ENCODE measurements around the gene HBP1.

Gene HBP1

DNA sequence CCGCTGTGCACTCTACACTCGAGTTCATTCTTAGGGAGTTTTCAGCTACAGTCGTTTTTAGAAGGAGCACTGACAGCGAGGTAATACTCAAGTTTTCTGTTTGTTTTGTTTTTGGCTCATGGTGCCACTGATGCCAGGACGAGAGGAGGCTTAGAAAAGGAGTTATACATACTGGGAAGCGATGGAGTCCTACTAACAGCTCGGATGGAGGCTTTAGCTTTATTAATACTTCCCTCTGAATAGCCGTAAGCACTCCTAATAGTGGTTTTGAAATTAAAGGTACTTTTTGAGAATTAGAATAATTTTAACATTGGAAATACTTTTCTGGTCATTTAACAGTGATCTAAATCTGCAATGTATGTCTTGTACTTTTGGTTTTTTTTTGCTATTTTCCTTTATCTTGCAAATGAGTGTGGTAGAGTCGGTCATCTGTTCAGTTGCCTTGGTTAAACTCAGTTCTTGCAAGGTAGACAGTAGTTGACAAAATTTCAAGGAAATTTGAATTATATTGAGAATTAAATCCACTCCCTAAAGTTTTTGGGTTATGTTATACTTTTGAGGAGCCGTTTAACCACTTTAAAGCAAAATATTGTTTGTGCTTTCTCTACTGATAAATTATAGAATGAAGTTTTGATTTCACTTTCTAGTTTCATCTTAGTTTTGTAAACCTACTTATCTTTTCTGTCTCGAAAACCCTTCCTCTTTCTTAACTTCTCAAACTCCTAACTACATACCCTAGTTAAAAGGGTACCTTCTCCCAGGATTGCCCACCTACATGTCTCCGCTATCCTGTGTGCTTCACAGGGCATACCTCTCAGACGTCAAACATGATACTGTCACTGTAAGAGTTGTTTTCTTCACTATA is 1.5 kb downstream of the HBP1 start:
- DNase-seq (ENCODE audit: low read depth), result no peak
- peak overlapping the region; percentile 69 for H3K4me3 ChIP-seq (ENCODE audit: control insufficient read depth, low read depth, low read length)
- TF ChIP-seq, protein P1, sequence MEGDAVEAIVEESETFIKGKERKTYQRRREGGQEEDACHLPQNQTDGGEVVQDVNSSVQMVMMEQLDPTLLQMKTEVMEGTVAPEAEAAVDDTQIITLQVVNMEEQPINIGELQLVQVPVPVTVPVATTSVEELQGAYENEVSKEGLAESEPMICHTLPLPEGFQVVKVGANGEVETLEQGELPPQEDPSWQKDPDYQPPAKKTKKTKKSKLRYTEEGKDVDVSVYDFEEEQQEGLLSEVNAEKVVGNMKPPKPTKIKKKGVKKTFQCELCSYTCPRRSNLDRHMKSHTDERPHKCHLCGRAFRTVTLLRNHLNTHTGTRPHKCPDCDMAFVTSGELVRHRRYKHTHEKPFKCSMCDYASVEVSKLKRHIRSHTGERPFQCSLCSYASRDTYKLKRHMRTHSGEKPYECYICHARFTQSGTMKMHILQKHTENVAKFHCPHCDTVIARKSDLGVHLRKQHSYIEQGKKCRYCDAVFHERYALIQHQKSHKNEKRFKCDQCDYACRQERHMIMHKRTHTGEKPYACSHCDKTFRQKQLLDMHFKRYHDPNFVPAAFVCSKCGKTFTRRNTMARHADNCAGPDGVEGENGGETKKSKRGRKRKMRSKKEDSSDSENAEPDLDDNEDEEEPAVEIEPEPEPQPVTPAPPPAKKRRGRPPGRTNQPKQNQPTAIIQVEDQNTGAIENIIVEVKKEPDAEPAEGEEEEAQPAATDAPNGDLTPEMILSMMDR (conservative IDR thresholded peaks at IDR 0.05; ENCODE audit: control insufficient read depth, insufficient read depth, low read depth, low read length), result no peak

DNA sequence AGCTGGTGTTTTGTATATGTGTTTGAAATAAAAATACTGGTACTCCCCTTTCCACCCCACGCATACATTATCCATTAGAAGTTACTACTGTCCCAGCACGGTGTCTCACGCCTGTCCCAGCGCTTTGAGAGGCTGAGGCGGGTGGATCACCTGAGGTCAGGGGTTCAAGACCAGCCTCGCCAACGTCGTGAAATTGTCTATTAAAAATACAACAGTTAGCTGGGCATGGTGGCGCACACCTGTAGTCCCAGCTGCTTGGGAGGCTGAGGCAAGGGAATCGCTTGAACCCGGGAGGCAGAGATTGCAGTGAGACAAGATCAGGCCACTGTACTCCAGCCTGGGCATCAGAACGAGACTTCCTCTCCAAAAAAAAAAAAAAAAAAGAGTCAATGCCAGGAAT is 2.7 kb downstream of the HBP1 start:
- DNase-seq (ENCODE audit: low read depth), result no peak
- TF ChIP-seq, protein P1 (conservative IDR thresholded peaks at IDR 0.05; ENCODE audit: control insufficient read depth, insufficient read depth, low read depth, low read length), result no peak
- H3K4me3 ChIP-seq (ENCODE audit: control insufficient read depth, low read depth, low read length), result no peak overlapping the region

DNA sequence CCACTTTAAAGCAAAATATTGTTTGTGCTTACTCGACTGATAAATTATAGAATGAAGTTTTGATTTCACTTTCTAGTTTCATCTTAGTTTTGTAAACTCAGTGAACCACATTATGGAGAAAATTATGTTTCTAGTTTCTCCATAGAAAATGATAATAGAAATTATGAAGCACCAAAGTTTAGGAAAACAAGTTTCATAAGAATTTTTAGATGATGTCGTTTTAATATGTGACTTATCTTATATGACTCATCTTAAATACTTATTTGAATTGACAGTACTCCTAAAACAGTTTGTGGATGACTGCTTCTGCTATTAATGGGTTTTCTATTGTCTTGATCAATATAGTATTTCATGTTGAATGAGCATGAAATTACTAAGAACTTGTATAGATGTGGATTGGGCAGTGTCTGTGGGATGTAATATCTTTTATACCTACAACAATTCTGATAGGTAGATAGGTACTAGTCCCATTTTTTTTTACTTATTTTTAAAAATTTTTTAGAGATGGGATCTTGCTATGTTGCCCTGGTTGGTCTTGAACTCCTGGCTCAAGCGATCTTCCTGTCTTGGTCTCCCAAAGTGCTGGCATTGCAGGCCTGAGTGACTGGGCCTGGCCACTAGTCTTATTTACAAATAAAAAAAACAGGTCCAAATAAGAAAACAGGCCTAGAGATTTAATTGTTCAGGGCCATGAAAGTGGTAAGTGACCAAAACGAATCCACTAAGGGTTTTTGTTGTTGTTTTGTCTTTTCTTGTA is 3.7 kb downstream of the HBP1 start:
- H3K4me3 ChIP-seq (ENCODE audit: control insufficient read depth, low read depth, low read length), result no peak overlapping the region
- TF ChIP-seq, protein P1 (conservative IDR thresholded peaks at IDR 0.05; ENCODE audit: control insufficient read depth, insufficient read depth, low read depth, low read length), result no peak
- no peak for DNase-seq (ENCODE audit: low read depth)

DNA sequence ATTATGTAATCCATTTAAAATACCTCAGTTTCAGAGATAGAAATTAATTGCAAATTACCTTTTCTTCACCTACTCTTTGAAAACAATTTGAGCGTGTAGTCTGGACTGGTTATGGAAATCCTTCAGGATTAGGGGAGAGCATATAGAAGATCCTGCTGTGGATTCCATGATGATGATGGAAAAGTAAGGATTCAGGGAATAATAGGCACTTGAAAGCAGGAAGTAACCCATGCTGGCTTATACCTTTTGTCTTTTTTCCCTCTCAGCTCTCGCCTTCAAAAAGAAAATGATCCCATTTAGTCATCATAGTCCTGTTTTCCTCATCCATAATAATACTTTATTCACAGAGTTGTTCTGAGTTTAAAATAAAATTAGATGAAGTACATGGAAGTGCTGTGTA is 4.4 kb downstream of the HBP1 start:
- DNase-seq (ENCODE audit: low read depth), result no peak
- no peak overlapping the region for H3K4me3 ChIP-seq (ENCODE audit: control insufficient read depth, low read depth, low read length)
- TF ChIP-seq, protein P1 (conservative IDR thresholded peaks at IDR 0.05; ENCODE audit: control insufficient read depth, insufficient read depth, low read depth, low read length), result no peak

DNA sequence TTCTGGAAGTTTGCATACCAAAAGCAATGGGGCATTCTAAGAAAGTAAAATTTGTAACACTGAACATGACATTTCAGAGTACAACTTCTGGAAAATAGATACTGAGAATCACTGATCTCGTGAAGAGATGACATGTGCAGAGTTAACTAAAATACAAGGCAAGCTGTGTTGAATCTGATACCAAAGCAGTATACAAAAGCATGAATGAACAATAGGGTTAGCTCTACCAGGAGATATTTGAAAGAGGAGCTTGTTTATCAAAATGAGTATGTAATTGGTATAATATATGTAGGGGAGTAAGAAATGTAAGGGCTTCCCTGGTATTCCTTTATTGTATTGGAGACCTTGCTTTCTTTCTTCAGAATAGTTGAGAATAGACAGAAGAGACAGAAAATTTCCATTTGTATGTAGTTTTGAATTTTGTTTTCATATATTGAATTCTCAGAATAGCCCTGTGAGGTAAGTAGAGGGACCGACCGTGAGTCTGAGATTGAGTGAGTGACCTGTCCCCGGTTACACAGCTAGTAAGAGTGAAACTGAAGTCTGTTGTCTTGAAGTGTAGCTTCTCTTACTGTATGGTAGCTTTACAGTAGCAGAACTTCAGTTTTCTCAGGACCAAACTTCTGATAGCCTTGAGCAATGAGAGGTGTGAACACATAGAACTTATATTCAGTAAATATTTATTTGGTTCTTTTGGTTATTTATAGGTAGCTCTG is 5.0 kb downstream of the HBP1 start:
- DNase-seq (ENCODE audit: low read depth), result no peak
- TF ChIP-seq, protein P1 (conservative IDR thresholded peaks at IDR 0.05; ENCODE audit: control insufficient read depth, insufficient read depth, low read depth, low read length), result no peak

DNA sequence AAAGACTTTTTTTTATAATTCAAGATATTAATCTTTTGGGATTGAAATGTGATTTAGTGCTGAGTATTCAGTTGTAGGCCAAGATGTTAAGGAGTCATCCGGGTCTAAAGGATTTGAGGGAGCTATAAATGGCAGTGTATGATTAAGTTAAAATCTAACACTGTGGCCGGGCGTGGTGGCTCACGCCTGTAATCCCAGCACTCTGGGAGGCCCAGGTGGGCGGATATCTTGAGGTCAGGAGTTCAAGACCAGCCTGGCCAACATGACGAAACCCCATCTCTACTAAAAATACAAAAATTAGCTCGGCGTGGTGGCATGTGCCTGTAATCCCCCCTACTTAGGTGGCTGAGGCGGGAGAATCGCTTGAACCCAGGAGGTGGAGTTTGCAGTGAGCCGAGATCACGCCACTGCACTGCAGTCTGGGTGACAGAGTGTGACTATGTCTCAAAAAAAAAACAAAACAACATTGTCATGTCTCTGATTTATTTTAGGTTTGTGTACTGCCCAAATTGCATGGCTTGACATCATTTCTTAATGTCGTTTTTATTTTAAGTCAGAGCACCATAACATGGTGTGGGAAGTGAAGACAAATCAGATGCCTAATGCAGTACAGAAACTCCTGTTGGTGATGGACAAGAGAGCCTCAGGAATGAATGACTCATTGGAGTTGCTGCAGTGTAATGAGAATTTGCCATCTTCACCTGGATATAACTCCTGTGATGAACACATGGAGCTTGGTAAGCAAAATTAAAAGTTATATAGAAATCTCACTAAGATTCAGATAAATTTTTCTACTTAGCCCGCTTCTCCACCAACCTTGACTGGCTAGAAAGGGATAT is 10.7 kb downstream of the HBP1 start:
- TF ChIP-seq, protein P1 (conservative IDR thresholded peaks at IDR 0.05; ENCODE audit: control insufficient read depth, insufficient read depth, low read depth, low read length), result no peak
- peak; percentile 53 for DNase-seq (ENCODE audit: low read depth)
- H3K4me3 ChIP-seq (ENCODE audit: control insufficient read depth, low read depth, low read length), result no peak overlapping the region

More for the DNA sequence above, 5.0 kb downstream of the HBP1 start:
- H3K4me3 ChIP-seq (ENCODE audit: control insufficient read depth, low read depth, low read length), result no peak overlapping the region

Data from fibroblast of mammary gland (primary cell).